UCSD-AML1 (cell line): ENCODE data around the gene ZMYND8.
A peak's percentile ranks its signal among the peaks of the same experiment; 100 is the strongest.
"Not testable (repeated sequence)": the region's sequence is repeated elsewhere in the genome, so short reads cannot be mapped to it uniquely, and the experiment has no call there.

Experiments used
- DNase-seq: peaks from one replicate; lab custom pipeline; 2025; ENCODE audit not compliant: unreplicated experiment; lab: John Stamatoyannopoulos, UW

Gene ZMYND8

DNA sequence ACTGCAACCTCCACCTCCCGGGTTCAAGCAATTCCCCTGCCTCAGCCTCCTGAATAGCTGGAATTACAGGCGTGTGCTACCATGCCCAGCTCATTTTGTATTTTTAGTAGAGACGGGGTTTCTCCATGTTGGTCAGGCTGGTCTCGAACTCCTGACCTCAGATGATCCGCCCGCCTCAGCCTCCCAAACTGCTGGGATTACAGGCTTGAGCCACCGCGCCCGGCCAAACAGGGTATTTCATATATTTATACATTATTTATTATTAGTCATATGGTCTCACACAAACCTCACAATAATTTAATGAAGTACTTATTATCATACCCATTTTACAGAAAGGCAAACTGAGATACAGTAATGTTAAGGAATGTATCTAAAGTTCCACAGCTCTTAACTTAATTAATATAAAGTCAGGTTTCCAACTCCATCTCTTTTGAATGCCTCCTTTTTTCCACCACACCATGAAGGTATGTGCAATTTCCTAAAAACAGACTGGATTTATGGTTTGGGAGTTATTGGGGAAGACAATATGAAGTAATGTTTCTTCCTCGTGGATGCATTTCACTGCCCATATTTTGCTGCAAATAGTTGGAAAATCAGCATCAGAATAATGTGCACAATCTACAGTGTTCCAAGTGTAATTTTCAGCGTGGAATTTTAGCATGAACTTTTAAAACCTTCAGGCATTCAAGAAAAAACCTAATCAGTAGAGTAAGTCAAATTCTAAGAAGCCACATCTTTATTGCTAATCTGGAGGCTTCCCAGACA, 65.7 kb downstream of the ZMYND8 start:
- DNase-seq = no peak

DNA sequence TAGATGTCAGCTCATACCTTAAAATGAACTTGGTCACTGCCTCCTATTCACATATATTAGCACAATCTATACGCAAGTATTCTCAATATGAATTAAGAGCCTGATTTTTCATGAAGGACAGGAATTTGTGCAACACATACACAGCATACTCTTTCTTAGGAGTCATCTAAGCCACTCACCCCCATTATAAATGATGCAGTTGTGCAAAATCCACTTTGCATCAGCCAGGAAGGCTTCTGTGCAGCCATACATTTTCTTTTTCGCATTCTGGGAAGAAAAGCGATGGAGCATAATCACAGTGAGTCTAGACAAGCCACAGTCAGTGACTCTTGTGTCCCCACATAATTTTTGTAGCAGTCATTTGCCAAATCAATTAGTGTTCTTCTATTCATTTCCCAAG, 66.5 kb downstream of the ZMYND8 start:
- no peak for DNase-seq

DNA sequence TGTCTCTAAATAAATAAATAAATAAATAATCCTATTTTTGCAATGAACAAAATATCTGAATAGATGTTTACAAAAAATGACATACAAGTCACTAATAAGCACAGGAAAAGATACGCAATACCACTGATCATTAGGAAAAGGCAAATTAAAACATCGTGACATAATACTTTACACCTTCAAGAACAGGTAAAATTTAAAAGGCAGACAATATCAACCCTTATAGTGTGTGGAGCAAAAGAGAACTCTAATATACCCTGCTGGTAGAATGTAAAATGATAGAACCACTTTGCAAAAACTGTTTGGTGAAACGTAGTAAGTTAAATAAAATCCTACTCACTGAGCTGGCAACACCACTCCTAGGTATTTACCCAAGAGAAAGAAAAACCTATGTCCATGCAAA, 67.4 kb downstream of the ZMYND8 start:
- no peak for DNase-seq

DNA sequence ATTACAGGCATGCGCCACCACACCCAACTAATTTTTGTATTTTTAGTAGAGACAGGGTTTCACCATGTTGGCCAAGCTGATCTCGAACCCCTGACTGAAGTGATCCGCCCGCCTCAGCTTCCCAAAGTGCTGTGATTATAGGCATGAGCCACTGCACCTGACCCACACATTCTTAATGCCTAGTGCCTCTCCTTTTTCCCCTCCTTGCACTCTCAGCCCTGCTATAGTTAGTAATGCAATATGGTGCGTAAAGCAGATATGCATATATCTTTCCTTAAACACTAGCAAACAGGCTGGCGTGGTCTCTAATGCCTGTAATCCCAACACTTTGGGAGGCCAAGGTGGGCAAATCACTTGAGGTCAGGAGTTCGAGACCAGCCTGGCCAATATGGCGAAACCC, 68.0 kb downstream of the ZMYND8 start:
- DNase-seq = not testable (repeated sequence)

DNA sequence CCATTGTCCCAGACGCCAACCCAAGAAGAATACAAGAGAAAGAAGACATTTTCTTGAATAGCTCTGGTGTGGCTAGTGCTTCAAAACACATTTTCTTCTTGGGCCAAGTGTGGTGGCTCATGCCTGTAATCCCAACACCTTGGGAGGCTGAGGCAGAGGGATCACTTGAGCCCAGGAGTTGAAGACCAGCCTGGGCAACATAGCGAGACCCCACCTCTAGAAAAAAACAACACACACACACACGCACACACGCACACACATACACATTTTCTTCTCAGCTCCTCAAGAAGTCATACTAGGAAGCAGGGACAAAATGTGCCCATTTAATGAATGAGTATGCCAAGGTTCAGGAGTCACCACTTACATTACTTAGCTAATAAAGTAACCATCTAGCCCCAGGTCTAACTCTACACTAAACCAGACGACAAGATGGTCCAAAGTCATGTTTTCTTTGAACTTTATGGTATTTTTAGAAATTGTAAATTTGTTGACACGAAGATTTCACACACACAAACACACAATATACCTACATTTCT, 68.8 kb downstream of the ZMYND8 start:
- no peak for DNase-seq

DNA sequence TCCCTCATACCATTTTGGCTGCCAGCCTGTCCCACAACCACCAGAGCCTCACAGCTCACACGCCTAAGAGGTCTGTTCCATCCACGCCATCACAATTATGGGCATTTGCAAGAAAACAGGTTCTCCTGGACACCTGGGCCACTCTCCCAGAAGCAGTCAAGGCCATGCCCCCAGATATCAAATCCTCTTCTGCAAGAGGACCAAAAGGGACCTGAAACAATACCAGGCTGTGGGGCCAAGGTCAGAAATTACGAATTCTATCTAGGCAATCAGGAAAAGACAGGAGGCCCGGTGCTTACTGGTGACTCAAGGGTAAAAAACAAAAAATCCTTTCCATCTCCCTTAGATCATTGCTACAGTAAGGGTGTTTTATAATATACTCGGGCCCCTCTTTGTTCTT, 69.8 kb downstream of the ZMYND8 start:
- DNase-seq = no peak

DNA sequence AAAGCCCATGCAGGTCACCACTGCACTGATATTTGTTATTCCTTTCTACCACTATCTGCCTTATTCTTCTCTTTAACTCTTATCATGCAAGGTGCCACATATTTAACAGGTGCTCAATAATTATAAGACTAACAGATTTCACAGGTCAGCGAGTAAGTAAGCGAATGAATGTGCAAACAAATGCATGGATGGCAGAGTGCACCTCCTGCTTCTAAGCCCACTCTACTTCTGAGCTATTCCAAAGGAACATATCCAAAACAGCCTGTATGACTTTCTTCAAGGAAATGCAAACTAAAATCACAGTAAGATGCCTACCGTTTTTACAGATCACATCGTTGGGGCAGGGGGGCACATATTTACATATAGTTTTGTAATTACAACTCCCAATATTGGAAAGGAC, 71.3 kb downstream of the ZMYND8 start:
- no peak for DNase-seq

DNA sequence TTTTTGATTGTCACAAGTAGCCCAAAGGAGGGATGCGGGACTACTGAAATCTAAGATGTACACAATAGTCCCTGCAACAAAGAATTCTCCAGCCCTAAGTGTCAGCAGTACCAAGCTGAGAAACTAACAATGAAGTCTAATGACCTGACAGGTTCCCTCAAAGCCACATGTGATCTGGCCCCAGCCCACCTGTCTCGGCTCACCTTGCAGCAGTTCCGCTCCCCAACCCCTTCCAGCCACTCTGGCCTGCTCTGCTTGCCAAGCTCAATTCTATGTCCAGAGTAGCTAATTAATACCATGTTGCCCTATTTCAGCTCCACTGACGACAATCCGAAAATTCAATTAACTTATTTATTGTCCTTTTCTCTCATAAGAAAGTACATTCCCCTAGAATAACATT, 72.1 kb downstream of the ZMYND8 start:
- DNase-seq = no peak

DNA sequence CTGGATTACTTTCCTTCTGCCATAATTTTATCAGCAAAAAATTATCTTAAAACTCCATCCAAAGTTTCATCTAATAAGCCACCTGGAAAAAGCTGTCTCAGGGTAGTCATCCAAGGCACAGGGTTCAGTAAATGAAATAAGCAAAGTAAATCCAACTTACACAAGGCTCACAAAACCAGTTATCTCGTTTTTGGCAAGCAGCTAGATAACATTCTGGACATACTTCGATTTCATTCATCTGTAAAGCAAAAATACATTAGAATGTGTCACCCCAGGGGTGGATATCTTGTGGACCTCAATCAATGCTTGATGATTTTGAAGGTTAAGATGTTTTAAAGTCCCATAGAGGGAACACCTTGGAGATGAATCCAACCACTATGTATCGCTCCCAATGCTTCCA, 73.1 kb downstream of the ZMYND8 start:
- DNase-seq = no peak

DNA sequence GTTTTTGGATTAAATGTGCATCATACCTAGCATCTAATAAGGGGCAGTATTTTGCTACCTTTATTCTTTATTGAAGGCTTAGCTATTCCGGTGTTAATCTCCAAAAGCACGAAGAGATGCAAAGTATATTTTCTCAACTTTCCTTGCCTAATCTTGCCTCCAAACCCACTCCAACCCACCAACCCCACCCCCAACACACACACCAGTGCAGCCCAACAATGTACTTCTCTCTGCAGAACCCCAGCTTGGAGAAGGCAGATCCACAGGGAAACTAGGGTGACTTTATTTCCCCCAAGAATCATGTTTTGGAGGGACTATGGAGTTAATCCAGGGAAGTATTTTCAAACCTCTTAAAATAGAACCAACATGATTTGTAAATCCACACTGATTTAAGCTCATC, 73.6 kb downstream of the ZMYND8 start:
- DNase-seq = no peak

DNA sequence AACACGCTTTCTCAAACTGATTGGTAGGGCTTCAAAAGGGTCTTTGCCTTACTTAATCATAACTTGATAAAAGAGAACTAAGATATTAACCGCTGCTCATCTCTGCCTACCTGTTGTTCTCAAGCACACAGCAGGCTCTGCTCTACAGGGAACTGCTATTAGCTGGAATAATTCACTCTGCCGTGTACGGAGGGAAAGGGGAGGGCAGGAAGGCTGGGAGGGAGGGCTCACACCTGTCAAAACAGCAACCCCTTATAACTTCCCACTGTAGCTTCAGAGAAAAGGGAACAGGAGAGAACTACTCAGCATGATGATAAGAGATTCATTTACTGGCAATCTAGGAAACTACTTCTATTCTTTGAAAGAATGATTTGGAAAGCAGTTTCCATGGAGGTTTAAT, 75.1 kb downstream of the ZMYND8 start:
- no peak for DNase-seq

DNA sequence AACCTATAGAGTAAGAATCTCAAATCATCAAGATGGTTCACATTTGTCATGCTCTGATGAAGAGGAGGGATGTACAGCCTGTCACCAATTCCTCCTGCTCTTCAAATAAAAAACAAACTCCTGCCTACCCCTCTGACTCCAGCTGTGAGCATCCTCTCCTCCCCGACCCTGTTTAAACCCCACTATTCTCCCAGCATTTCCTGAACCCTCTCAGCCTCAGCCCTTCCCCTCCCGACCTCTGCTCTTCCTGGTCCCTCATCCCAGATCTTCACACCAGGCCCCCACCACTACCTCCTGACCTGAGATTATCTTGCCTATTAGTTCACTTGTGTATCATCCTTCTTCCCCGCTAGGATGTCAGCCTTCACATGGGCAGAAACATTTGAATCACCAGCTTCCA, 75.8 kb downstream of the ZMYND8 start:
- no peak for DNase-seq

DNA sequence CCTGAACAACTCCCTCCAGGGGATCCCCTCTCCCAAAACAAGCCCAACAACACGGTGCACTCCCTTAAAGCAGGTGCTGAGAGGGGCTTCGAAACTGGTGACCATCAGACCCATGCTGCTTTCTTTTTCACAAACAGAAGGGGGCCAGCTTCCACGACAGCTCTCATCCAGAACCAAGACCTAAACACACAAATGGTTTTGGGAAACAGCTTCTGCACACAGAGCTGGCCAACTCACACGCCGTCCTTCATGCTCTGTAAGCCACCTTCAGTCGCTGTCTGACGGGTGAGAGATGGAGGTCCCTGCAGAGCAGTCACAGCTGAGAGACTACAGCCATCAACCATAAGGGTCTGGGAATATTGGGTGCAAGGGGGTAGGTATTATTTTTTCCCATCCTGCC, 76.3 kb downstream of the ZMYND8 start:
- no peak for DNase-seq

DNA sequence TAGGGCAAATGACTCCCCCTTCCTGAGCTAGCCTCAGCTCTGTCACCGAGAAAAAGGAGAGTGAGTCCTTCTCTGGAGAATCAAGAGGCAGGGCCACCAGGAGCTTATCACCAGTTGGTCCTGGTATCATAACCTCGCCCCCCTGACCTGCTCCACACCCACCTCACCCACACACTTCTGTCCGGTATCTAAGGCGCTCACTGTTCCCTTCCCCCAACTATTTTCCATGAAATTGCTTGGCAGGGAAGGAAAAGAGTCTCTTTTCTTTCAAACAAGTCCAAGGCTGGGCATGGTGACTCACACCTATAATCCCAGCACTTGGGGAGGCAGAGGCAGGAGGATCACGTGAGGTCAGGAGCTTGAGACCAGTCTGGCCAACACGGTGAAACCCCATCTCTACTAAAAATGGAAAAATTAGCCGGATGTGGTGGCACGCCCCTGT, 77.6 kb downstream of the ZMYND8 start:
- DNase-seq = no peak

DNA sequence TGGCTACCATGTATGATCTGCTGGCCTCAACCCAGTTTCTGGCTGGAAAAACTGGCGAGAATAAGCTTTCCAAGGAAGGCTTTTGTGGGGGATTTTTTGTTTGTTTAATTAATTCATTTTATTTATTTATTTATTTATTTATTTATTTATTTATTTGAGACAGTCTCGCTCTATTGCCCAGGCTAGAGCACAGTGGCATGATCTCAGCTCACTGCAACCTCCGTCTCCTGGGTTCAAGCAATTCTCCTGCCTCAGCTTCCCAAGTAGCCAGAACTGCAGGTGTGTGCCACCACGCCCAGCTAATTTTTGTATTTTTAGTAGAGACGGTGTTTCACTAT, 79.0 kb downstream of the ZMYND8 start:
- DNase-seq = not testable (repeated sequence)

DNA sequence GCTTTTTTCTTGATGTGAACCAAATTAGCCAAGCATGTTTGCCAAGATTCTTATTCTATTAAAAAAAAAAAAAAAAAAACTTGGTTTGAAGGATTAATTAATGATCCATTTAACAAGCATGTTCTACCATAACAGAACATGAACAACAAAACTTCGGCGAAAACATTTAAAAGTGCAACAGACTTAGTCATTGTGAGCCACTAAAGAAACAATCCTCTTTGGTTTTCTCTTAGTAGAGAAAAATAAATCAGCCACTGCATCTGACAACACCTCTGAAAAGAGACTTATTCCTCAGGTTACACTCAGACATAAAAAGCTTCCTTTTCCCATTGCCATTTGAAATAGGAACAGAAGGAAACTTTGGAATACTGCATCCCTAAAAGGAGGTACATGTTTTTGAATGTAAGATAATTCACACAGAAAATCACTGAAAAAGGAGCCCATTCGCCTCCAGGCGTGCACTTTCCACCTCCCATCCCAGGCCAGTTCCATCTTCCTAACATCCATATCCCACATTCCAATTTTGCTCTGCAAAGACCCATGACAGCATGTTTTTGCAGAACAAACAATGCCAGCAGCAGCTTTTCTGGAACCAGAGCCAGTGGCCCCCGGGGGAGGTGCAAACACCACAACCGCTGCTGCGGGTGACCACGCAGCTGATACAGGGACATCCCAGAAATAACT, 79.5 kb downstream of the ZMYND8 start:
- DNase-seq = peak; percentile 17

DNA sequence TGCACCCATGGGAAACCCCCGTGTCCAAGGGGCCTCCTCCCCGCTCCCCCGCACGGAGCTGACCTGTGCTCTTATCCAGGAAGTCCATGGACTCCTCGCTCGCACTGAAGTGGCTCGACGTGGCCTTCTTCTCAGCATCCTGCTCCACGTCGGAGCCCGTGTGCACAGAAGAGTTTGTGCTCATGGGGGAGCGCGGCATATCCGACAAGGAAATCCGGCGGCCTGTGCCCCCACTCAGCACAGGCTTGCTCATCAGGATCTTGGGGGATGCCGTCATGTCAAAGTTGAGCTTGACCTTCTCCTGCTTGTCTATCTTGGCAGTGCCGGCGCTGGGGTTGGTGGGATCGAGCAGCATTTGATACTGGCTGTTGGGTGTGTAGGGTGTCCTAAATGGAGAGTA, 80.2 kb downstream of the ZMYND8 start:
- DNase-seq = no peak

DNA sequence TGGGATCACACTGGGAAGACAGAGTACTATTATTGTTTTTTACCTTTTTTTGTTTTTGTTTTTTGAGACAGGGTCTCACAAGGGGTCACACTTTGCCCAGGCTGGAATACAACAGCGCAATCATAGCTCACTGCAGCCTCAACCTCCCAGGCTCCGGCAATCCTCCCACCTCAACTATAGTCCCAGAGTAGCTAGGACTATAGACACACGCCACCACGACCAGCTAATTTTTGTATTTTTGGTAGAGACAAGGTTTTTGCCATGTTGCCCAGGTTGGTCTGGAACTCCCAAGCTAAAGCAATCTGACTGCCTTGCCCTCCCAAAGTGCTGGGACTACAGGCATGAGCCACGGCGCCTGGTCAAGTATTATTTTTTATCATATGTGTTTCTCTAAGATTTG, 81.0 kb downstream of the ZMYND8 start:
- DNase-seq = no peak

DNA sequence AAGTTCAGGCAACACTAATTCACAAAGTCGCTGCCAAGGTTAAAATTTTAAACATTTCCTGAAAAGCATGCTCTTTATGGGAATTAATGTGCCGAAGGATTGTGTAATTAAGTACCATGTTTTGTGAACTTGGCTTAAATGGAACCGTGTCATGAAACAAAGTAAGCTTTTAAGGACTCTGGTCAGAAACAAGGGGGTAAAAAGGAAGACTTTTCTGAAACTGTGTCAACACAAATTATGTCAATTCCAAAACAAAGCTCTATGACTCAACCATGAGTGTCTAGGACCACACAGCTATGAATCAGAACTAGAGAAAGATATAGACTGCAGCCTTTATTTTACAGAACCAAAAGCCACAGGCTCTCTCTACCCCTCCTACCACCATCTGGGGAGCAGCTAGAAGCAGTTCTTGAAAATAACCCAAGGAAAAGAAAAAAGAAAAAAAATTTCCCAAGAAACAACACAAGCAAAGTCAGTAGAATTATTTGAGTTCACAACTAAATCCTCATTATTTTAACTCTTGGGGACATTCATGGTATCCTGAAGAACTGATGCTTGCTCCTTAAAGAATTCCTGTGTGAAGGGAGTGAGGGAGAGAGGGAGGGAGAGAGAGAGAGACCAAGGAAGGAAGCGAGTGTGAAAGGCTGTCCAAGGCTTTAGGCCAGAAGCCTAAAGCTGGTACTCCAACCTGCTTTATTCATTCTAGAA, 81.9 kb downstream of the ZMYND8 start:
- no peak for DNase-seq

DNA sequence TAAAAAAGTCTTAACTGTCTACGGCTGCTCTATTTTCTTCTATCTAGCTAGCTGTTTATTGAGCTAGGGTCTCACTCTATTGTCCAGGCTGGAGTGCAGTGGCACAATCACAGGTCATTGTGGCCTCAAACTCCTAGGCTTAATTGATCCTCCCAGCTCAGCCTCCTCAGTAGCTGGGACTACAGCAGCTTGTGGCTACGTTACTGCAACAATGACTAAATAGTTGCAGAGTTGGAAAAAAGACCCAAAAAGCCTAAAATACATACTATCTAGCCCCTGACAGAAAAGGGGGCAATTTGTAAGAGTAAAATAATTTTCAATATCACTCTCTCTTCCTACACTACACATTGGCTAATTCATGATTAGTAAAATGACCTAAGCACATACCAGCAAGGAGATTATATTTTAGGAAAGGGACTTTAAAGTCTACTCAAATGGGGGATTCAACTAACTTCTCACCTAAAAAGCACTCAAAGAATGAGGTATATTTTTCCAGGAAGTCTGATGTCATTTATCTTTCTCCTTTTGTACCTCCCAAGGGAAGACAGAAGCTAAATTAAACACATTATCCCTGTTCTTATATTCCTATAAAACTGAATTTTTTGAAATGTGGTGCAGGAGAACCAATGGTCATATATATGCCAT, 82.8 kb downstream of the ZMYND8 start:
- DNase-seq = no peak

DNA sequence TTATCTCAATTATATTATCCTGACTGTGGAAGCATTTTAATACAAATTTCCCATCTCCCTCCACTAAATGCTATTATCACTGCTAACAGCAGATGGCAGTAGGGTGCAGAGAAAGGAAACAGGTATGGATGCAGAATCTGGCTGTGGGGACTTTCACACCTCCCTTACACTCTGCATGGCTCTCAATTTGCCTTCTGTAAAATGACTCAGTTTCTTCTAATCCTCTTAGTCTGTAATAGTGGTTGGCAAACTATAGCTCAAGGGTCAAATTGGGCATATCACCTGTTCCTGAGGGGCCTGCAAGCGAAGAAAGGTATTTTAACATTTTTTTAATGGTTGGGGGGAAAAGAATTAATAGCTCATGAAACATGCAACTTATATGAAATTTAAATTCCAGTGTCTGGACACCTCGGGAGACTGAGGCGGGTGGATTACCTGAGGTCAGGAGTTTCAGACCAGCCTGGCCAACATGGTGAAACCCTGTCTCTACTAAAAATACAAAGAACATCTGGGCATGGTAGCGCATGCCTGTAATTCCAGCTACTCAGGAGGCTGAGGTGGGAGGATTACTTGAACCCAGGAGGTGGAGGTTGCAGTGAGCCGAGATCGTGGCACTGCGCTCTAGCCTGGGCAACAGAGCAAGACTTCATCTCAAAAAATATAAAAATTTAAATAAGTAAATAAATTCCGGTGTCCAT, 83.5 kb downstream of the ZMYND8 start:
- DNase-seq = no peak
